Measurements from ENCODE around the gene MRPS5.

DNA sequence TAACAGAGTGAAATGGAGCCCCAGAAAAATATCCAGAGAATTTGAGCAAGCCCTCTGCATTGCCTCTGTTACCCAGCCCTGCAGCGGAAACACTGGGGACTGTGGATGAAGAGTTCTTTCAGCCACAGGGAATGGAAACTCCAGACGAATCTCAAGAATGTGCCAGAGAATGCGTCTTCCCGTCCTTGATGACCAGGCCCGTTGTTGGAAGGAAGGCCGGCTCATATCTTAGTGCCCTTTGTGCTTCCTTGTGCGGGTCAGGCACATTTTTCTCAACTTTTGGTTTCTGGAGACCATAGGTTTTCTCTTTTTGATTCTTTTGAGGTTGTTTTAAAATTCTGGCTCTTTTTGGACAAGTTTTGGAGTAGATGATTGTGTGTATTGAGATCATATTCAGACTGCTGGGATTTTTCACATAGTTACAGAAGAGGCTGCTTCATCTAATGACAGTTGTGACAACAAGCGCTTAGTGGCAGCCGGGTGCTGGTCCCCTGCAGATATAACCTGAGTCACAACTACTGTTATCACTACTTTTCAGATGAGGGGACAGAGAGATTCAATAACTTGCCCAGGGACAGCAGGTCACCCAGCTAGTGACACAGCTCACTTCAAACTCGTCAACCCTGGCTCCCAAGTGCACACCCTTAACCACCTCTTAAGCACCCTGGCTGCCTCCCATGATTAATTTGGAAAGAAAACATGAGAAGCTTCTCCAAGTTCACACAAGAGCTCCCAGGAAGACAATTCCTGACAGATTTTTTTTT, 80.4 kb downstream of the MRPS5 start:
- TF ChIP-seq, protein P1, sequence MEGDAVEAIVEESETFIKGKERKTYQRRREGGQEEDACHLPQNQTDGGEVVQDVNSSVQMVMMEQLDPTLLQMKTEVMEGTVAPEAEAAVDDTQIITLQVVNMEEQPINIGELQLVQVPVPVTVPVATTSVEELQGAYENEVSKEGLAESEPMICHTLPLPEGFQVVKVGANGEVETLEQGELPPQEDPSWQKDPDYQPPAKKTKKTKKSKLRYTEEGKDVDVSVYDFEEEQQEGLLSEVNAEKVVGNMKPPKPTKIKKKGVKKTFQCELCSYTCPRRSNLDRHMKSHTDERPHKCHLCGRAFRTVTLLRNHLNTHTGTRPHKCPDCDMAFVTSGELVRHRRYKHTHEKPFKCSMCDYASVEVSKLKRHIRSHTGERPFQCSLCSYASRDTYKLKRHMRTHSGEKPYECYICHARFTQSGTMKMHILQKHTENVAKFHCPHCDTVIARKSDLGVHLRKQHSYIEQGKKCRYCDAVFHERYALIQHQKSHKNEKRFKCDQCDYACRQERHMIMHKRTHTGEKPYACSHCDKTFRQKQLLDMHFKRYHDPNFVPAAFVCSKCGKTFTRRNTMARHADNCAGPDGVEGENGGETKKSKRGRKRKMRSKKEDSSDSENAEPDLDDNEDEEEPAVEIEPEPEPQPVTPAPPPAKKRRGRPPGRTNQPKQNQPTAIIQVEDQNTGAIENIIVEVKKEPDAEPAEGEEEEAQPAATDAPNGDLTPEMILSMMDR (conservative IDR thresholded peaks at IDR 0.05; ENCODE audit: low read length), result no peak
- no peak for TF ChIP-seq EZH2phosphoT487 (IDR thresholded peaks at IDR 0.05; ENCODE audit: borderline replicate concordance)
